ENCODE measurements around the gene SLC25A26. TPM values are rescaled to one million over a fixed set of nuclear protein-coding genes. Genes with fewer than 3 reads are reported as not detected.

Gene SLC25A26
- total RNA-seq, 1 experiment from 2014 or later, result 13.2 TPM

- Histone ChIP-seq H3K4me1 (ENCODE audit: control insufficient read depth, insufficient read depth, low read length) (no peaks in the 10 kb centered on the region), H3K36me3 (ENCODE audit: control insufficient read depth, insufficient read depth, low read length) (no peaks in the 10 kb centered on the region), H3K4me3 (ENCODE audit: low read depth in 2 of 2, low read length in 2 of 2) (no peak overlapping the region), H3K9me3 (ENCODE audit: control insufficient read depth, insufficient read depth, low read depth, low read length) (no peaks in the 10 kb centered on the region), H3K27me3 (ENCODE audit: control insufficient read depth, insufficient read depth, low read length) (no peaks in the 10 kb centered on the region), H3K27ac (ENCODE audit: low read length) (no peak overlapping the region)
- intact Hi-C loops (cut with micrococcal nuclease; ENCODE audit: unreplicated experiment), result loop anchor here (5.0 kb wide), 1 partner anchor 412 kb away; no protein-coding TSS in a partner anchor
- no peak for ATAC-seq
- TF ChIP-seq, protein P1, sequence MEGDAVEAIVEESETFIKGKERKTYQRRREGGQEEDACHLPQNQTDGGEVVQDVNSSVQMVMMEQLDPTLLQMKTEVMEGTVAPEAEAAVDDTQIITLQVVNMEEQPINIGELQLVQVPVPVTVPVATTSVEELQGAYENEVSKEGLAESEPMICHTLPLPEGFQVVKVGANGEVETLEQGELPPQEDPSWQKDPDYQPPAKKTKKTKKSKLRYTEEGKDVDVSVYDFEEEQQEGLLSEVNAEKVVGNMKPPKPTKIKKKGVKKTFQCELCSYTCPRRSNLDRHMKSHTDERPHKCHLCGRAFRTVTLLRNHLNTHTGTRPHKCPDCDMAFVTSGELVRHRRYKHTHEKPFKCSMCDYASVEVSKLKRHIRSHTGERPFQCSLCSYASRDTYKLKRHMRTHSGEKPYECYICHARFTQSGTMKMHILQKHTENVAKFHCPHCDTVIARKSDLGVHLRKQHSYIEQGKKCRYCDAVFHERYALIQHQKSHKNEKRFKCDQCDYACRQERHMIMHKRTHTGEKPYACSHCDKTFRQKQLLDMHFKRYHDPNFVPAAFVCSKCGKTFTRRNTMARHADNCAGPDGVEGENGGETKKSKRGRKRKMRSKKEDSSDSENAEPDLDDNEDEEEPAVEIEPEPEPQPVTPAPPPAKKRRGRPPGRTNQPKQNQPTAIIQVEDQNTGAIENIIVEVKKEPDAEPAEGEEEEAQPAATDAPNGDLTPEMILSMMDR (IDR thresholded peaks at IDR 0.05), result no peak
- no peak for TF ChIP-seq REST (IDR thresholded peaks at IDR 0.05; ENCODE audit: insufficient read depth in 1 of 2, low read depth in 2 of 2, low read length in 1 of 2)
- TF ChIP-seq TCF7L2 (IDR thresholded peaks at IDR 0.05; ENCODE audit: low read depth, low read length), result no peak
- DNase-seq (ENCODE audit: low read depth, low spot score), result no peak
- ChIA-PET POLR2A (no interaction called here), CTCF (no interaction called here)
- in situ Hi-C loops (cut with HindIII; ENCODE audit: low pct_unique_long_range_greater_than_20kb, low sequenced_read_pairs), result no loop called here
- no TSS peak for BruUV-seq (replicated peaks)
Observed at GRCh38 chr3:66405701-66406091, 184.9 kb downstream of the SLC25A26 start.

- no peaks in the 10 kb centered on the region for H3K27me3 ChIP-seq (ENCODE audit: control insufficient read depth, insufficient read depth, low read length)
- no peak for DNase-seq (ENCODE audit: low read depth, low spot score)
- no peak overlapping the region for H3K27ac ChIP-seq (ENCODE audit: low read length)
- no peak overlapping the region for H3K4me3 ChIP-seq (ENCODE audit: low read depth in 2 of 2, low read length in 2 of 2)
- TF ChIP-seq TCF7L2 (IDR thresholded peaks at IDR 0.05; ENCODE audit: low read depth, low read length) (no peak), SIN3A (IDR thresholded peaks at IDR 0.05; ENCODE audit: borderline replicate concordance, insufficient read depth, low read depth, low read length) (no peak), POLR2AphosphoS5 (IDR thresholded peaks at IDR 0.05; ENCODE audit: low read depth, low read length) (no peak), REST (IDR thresholded peaks at IDR 0.05; ENCODE audit: insufficient read depth in 1 of 2, low read depth in 2 of 2, low read length in 1 of 2) (no peak)
- TF ChIP-seq, protein P1 (IDR thresholded peaks at IDR 0.05), result no peak
- no peaks in the 10 kb centered on the region for H3K4me1 ChIP-seq (ENCODE audit: control insufficient read depth, insufficient read depth, low read length)
- BruUV-seq (replicated peaks), result no TSS peak
- H3K9me3 ChIP-seq (ENCODE audit: control insufficient read depth, insufficient read depth, low read depth, low read length), result no peaks in the 10 kb centered on the region
- CTCF ChIA-PET, result no interaction called here
- no peak for ATAC-seq
- POLR2A ChIA-PET, result no interaction called here
- intact Hi-C loops (cut with micrococcal nuclease; ENCODE audit: unreplicated experiment), result loop anchor here (5.0 kb wide), 1 partner anchor 411 kb away; no protein-coding TSS in a partner anchor
- in situ Hi-C loops (cut with HindIII; ENCODE audit: low pct_unique_long_range_greater_than_20kb, low sequenced_read_pairs), result no loop called here
- H3K36me3 ChIP-seq (ENCODE audit: control insufficient read depth, insufficient read depth, low read length), result no peaks in the 10 kb centered on the region
Observed at GRCh38 chr3:66406163-66406562, 185.4 kb downstream of the SLC25A26 start.
